SK-N-SH treated with all-trans-retinoic acid at 6 μM for 48 hours (cell line): ENCODE data around the gene PVALB.
A peak's percentile ranks its signal among the peaks of the same experiment; 100 is the strongest.

Experiments
- ATAC-seq: fragments of 200-7000 bp; cut with Tn5 transposase; 3 replicates; pipeline ENCODE4 v1.9.1; 2020; ENCODE audit warnings: mild to moderate bottlenecking, moderate library complexity
- ARNTL ChIP-seq: fragments of 450-650 bp; formaldehyde crosslinking; IDR thresholded peaks from 2 replicates; pipeline ENCODE4 v1.5.0; 2020; ENCODE audit warnings: low read depth, mild to moderate bottlenecking, moderate library complexity, borderline replicate concordance
- BACH2 ChIP-seq: fragments of 250-450 bp; sonication (Bioruptor Pico); IDR thresholded peaks from 2 replicates; pipeline ENCODE4 v1.9.0; 2021; ENCODE audit warnings: mild to moderate bottlenecking, borderline replicate concordance
- CSDC2 ChIP-seq: fragments of 250-450 bp; sonication (Bioruptor Pico); IDR thresholded peaks from 2 replicates; pipeline ENCODE4 v1.5.0; 2020; ENCODE audit warnings: mild to moderate bottlenecking, moderate library complexity
- ESRRG ChIP-seq: fragments of 250-450 bp; sonication (Bioruptor Pico); IDR thresholded peaks from 2 replicates; pipeline ENCODE4 v1.6.1; 2021; ENCODE audit warnings: mild to moderate bottlenecking
- GLIS3 ChIP-seq: fragments of 250-450 bp; sonication (Bioruptor Pico); IDR thresholded peaks from 2 replicates; pipeline ENCODE4 v1.5.0; 2020; ENCODE audit warnings: mild to moderate bottlenecking, moderate library complexity
- ISL1 ChIP-seq: fragments of 250-450 bp; sonication (Bioruptor Pico); IDR thresholded peaks from 2 replicates; pipeline ENCODE4 v2.1.2; 2022; ENCODE audit warnings: mild to moderate bottlenecking, moderate library complexity
- PPARA ChIP-seq: fragments of 250-450 bp; sonication (Bioruptor Pico); IDR thresholded peaks from 2 replicates; pipeline ENCODE4 v1.5.0; 2020; ENCODE audit warnings: mild to moderate bottlenecking, borderline replicate concordance
- RARB ChIP-seq: fragments of 250-450 bp; sonication (Bioruptor Pico); IDR thresholded peaks from 2 replicates; pipeline ENCODE4 v1.8.0; 2021; ENCODE audit warnings: mild to moderate bottlenecking, moderate library complexity
- SNAI2 ChIP-seq: fragments of 250-450 bp; sonication (Bioruptor Pico); IDR thresholded peaks from 2 replicates; pipeline ENCODE4 v1.5.0; 2020; ENCODE audit warnings: mild to moderate bottlenecking, moderate library complexity
- TCF4 ChIP-seq: fragments of 250-450 bp; sonication (Bioruptor Pico); IDR thresholded peaks from 2 replicates; pipeline ENCODE4 v1.8.0; 2021; ENCODE audit warnings: mild to moderate bottlenecking, moderate library complexity, borderline replicate concordance
- ZC3H10 ChIP-seq: fragments of 250-450 bp; sonication (Bioruptor Pico); IDR thresholded peaks from 2 replicates; pipeline ENCODE4 v1.5.1; 2021; ENCODE audit warnings: mild to moderate bottlenecking, moderate library complexity
- ZFP3 ChIP-seq: fragments of 250-450 bp; sonication (Bioruptor Pico); IDR thresholded peaks from 2 replicates; pipeline ENCODE4 v1.5.0; 2020; ENCODE audit warnings: mild to moderate bottlenecking, moderate library complexity
- ZFP30 ChIP-seq: fragments of 450-650 bp; formaldehyde crosslinking; IDR thresholded peaks from 2 replicates; pipeline ENCODE4 v1.5.0; 2022; ENCODE audit warnings: mild to moderate bottlenecking, moderate library complexity
- ZNF70 ChIP-seq: fragments of 450-650 bp; formaldehyde crosslinking; IDR thresholded peaks from 2 replicates; pipeline ENCODE4 v1.5.0; 2020; ENCODE audit warnings: mild to moderate bottlenecking, moderate library complexity
- ZNF8 ChIP-seq: fragments of 450-650 bp; formaldehyde crosslinking; IDR thresholded peaks from 2 replicates; pipeline ENCODE4 v1.5.0; 2020; ENCODE audit warnings: mild to moderate bottlenecking, moderate library complexity
- TF ChIP-seq, protein P1 (sequence below): fragments of 250-450 bp; sonication (Bioruptor Pico); IDR thresholded peaks from 2 replicates; pipeline ENCODE4 v1.5.0; 2020; ENCODE audit warnings: mild to moderate bottlenecking, moderate library complexity
- TF ChIP-seq, protein P2 (sequence below): fragments of 250-450 bp; sonication (Bioruptor Pico); IDR thresholded peaks from 2 replicates; pipeline ENCODE4 v1.5.1; 2020; ENCODE audit warnings: low read depth, mild to moderate bottlenecking, moderate library complexity
- TF ChIP-seq, protein P3 (sequence below): fragments of 250-450 bp; sonication (Bioruptor Pico); IDR thresholded peaks from 2 replicates; pipeline ENCODE4 v1.5.1; 2021; ENCODE audit warnings: mild to moderate bottlenecking, moderate library complexity
- TF ChIP-seq, protein P4 (sequence below): fragments of 250-450 bp; sonication (Bioruptor Pico); IDR thresholded peaks from 2 replicates; pipeline ENCODE4 v1.8.0; 2021; ENCODE audit warnings: low read depth, mild to moderate bottlenecking, moderate library complexity, borderline replicate concordance

The PVALB gene, protein sequence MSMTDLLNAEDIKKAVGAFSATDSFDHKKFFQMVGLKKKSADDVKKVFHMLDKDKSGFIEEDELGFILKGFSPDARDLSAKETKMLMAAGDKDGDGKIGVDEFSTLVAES

DNA sequence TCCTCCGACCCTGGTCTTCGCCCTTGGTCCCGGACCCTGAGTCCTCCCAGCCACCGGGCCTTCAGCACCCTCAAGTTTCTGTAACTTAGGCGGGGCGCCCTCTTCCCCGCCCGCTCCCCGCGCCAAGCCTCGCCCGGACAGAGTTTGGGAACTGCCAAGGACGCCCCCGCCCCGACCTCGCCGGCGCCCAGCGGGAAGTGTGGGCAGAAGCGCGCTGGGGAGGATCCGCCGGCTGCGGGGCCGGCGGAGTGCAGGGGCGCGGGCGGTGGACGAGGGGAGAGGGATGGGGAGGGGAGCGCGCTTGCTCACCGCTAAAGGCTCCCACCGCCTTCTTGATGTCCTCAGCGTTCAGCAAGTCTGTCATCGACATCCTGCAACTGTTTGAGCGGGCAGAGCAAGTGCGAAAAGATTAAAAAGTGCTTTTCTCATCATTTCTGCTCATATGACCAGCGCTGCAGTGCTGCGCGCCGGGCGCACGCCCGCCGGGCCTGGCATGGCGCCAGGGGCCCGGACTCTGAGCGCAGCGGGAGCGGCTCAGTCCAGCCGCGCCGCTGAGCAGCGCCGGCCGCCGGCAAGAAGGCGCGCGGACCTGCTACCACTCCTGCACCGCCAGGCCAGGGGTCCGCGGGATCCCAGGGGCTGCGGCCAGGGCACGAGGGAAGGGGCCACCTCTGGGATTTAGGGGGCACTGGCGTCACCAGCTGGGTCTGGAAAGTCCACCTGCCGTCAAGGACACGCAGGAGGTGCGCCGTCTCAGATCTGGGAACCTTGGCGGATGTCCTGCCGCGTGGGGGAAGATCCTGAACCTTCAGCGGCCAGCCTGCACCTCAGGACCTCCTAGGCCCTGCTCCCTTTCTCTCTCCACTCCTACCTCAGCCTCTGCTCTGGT is at the start of gene PVALB:
Gene PVALB, minus strand, starts transcription at position 400 of the 889 bp plus-strand sequence. Its CDS starts 30 bp downstream, at position 370.
- TF ChIP-seq ESRRG (no peak), BACH2 (CRISPR knock-in tag) (no peak), PPARA (CRISPR knock-in tag) (no peak), SNAI2 (CRISPR knock-in tag) (no peak), ZC3H10 (CRISPR knock-in tag) (no peak), ISL1 (CRISPR knock-in tag) (no peak)
- TF ChIP-seq, protein P1, sequence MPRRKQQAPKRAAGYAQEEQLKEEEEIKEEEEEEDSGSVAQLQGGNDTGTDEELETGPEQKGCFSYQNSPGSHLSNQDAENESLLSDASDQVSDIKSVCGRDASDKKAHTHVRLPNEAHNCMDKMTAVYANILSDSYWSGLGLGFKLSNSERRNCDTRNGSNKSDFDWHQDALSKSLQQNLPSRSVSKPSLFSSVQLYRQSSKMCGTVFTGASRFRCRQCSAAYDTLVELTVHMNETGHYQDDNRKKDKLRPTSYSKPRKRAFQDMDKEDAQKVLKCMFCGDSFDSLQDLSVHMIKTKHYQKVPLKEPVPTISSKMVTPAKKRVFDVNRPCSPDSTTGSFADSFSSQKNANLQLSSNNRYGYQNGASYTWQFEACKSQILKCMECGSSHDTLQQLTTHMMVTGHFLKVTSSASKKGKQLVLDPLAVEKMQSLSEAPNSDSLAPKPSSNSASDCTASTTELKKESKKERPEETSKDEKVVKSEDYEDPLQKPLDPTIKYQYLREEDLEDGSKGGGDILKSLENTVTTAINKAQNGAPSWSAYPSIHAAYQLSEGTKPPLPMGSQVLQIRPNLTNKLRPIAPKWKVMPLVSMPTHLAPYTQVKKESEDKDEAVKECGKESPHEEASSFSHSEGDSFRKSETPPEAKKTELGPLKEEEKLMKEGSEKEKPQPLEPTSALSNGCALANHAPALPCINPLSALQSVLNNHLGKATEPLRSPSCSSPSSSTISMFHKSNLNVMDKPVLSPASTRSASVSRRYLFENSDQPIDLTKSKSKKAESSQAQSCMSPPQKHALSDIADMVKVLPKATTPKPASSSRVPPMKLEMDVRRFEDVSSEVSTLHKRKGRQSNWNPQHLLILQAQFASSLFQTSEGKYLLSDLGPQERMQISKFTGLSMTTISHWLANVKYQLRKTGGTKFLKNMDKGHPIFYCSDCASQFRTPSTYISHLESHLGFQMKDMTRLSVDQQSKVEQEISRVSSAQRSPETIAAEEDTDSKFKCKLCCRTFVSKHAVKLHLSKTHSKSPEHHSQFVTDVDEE, result no peak
- TF ChIP-seq, protein P2, sequence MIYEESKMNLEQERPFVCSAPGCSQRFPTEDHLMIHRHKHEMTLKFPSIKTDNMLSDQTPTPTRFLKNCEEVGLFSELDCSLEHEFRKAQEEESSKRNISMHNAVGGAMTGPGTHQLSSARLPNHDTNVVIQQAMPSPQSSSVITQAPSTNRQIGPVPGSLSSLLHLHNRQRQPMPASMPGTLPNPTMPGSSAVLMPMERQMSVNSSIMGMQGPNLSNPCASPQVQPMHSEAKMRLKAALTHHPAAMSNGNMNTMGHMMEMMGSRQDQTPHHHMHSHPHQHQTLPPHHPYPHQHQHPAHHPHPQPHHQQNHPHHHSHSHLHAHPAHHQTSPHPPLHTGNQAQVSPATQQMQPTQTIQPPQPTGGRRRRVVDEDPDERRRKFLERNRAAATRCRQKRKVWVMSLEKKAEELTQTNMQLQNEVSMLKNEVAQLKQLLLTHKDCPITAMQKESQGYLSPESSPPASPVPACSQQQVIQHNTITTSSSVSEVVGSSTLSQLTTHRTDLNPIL (CRISPR knock-in tag), result no peak
- TF ChIP-seq, protein P3, sequence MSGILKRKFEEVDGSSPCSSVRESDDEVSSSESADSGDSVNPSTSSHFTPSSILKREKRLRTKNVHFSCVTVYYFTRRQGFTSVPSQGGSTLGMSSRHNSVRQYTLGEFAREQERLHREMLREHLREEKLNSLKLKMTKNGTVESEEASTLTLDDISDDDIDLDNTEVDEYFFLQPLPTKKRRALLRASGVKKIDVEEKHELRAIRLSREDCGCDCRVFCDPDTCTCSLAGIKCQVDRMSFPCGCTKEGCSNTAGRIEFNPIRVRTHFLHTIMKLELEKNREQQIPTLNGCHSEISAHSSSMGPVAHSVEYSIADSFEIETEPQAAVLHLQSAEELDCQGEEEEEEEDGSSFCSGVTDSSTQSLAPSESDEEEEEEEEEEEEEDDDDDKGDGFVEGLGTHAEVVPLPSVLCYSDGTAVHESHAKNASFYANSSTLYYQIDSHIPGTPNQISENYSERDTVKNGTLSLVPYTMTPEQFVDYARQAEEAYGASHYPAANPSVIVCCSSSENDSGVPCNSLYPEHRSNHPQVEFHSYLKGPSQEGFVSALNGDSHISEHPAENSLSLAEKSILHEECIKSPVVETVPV (CRISPR knock-in tag), result no peak
- peak; percentile 74 for ATAC-seq

DNA sequence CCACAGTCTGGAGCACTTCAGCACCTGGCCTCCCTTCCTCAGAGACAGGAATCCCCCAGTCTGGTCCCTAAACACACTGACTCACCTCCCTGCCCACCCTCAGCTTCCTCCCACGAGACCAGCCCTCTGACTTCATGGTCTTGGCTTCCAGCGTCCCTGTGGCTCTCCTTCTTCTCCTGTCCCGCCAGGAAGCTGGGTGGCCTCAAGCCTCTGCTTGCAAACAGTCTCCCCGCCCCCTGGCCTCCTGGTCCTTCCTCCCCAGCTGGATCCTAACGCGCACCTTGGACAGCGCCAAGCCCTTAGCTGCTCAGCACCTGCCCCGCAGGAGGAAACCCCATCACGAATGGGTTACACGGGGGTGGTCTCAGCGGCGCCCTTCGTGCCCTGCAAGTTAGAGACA is 48.5 kb upstream of the PVALB start:
- no peak for ATAC-seq
- TF ChIP-seq ZFP3 (CRISPR knock-in tag), result no peak
- TF ChIP-seq BACH2 (CRISPR knock-in tag), result no peak
- no peak for TF ChIP-seq GLIS3 (CRISPR knock-in tag)
- no peak for TF ChIP-seq PPARA (CRISPR knock-in tag)
- no peak for TF ChIP-seq SNAI2 (CRISPR knock-in tag)
- TF ChIP-seq TCF4, result no peak
- TF ChIP-seq ZNF8 (CRISPR knock-in tag), result no peak
- no peak for TF ChIP-seq ARNTL
- TF ChIP-seq ZFP30 (CRISPR knock-in tag), result no peak
- no peak for TF ChIP-seq RARB (CRISPR knock-in tag)
- no peak for TF ChIP-seq ZNF70
- TF ChIP-seq, protein P3 (CRISPR knock-in tag), result no peak
- TF ChIP-seq, protein P2 (CRISPR knock-in tag), result no peak
- no peak for TF ChIP-seq ESRRG
- TF ChIP-seq, protein P4, sequence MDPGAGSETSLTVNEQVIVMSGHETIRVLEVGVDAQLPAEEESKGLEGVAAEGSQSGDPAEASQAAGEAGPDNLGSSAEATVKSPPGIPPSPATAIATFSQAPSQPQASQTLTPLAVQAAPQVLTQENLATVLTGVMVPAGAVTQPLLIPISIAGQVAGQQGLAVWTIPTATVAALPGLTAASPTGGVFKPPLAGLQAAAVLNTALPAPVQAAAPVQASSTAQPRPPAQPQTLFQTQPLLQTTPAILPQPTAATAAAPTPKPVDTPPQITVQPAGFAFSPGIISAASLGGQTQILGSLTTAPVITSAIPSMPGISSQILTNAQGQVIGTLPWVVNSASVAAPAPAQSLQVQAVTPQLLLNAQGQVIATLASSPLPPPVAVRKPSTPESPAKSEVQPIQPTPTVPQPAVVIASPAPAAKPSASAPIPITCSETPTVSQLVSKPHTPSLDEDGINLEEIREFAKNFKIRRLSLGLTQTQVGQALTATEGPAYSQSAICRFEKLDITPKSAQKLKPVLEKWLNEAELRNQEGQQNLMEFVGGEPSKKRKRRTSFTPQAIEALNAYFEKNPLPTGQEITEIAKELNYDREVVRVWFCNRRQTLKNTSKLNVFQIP (CRISPR knock-in tag), result no peak
- TF ChIP-seq CSDC2 (CRISPR knock-in tag), result no peak
